ENCODE results near the gene CEMIP2.

- TF ChIP-seq CTCF (IDR thresholded peaks at IDR 0.05 in 4 of 5, conservative IDR thresholded peaks at IDR 0.05 in 1 of 5) (no peak), POLR2A (IDR thresholded peaks at IDR 0.05) (no peak)
These were observed 49.2 kb downstream of the CEMIP2 start for GRCh38 chr9:71719088-71719487.
